Caco-2 (cell line): ENCODE measurements around the gene RGS10. TPM values are rescaled to one million over a fixed set of nuclear protein-coding genes. Genes with fewer than 3 reads are reported as not detected.

Experiments used
- BruUV-seq: library from RNA; stranded (reverse); fragments of 400-500 nt; replicated peaks from 2 replicates; lab custom pipeline; 2021; lab: Mats Ljungman, UMichigan
- CTCF ChIA-PET: fragments of 300-600 bp; sonication (Branson Sonifier 250); formaldehyde crosslinking; loops from one replicate; lab custom pipeline; 2022; ENCODE audit warnings: antibody characterized with exemption; lab: Charles Lee
- POLR2A ChIA-PET: fragments of 300-600 bp; sonication (Branson Sonifier 250); formaldehyde crosslinking; loops from one replicate; lab custom pipeline; 2022; ENCODE audit warnings: antibody characterized with exemption; lab: Charles Lee
- DNase-seq, 2 experiments: peaks; one replicate each; pipeline versions ENCODE4 v3.0.0 to v3.0.0-alpha.2; 2020 to 2022
- H3K27me3 ChIP-seq: replicated peaks from 2 replicates; pipeline ENCODE4 v1.6.0; 2011; ENCODE audit warnings: low read length; ENCODE audit not compliant: control insufficient read depth, insufficient read depth
- H3K36me3 ChIP-seq: 2 replicates; pipeline ENCODE4 v1.5.1; 2011; ENCODE audit warnings: low read length; ENCODE audit not compliant: control insufficient read depth, insufficient read depth
- H3K4me1 ChIP-seq: fragments of 250-450 bp; sonication (Bioruptor Pico); 2 replicates; pipeline ENCODE4 v1.5.1; 2020; ENCODE audit warnings: mild to moderate bottlenecking
- H3K4me3 ChIP-seq: 2 replicates; pipeline ENCODE4 v1.5.1; 2011; ENCODE audit warnings: low read depth, mild to moderate bottlenecking, control low read depth, low read length
- H3K9me3 ChIP-seq: fragments of 250-450 bp; sonication (Bioruptor Pico); 2 replicates; pipeline ENCODE4 v1.5.1; 2020; ENCODE audit warnings: mild to moderate bottlenecking, moderate library complexity
- H3K27ac Mint-ChIP-seq: one replicate; pipeline ENCODE4 v1.8.0; 2022; ENCODE audit warnings: mixed read lengths; ENCODE audit not compliant: unreplicated experiment
- H3K27me3 Mint-ChIP-seq: one replicate; pipeline ENCODE4 v1.8.0; 2022; ENCODE audit warnings: mixed read lengths; ENCODE audit not compliant: insufficient read depth, unreplicated experiment
- H3K36me3 Mint-ChIP-seq: one replicate; pipeline ENCODE4 v1.8.0; 2022; ENCODE audit warnings: mild to moderate bottlenecking, mixed read lengths; ENCODE audit not compliant: insufficient read depth, unreplicated experiment
- H3K4me1 Mint-ChIP-seq: one replicate; pipeline ENCODE4 v1.8.0; 2022; ENCODE audit warnings: low read depth, mixed read lengths; ENCODE audit not compliant: unreplicated experiment
- H3K4me3 Mint-ChIP-seq: one replicate; pipeline ENCODE4 v1.8.0; 2022; ENCODE audit warnings: mild to moderate bottlenecking, moderate library complexity, mixed read lengths; ENCODE audit not compliant: unreplicated experiment
- H3K9me3 Mint-ChIP-seq: one replicate; pipeline ENCODE4 v1.8.0; 2022; ENCODE audit warnings: mixed read lengths; ENCODE audit not compliant: unreplicated experiment
- CTCF ChIP-seq, 2 experiments: fragments of 200-600 bp in 1 of 2; IDR thresholded peaks; 1 replicate in 1 of 2; 2 replicates in 1 of 2; pipeline versions ENCODE4 v1.5.1 to v1.8.0; 2011 to 2022; ENCODE audit warnings: antibody characterized with exemption in 1 of 2, control low read depth in 1 of 2, inconsistent platforms in 1 of 2, low read depth in 1 of 2, low read length in 1 of 2, mild to moderate bottlenecking in 1 of 2, moderate library complexity in 1 of 2; ENCODE audit not compliant: insufficient read depth in 1 of 2, severe bottlenecking in 1 of 2, unreplicated experiment in 1 of 2
- intact Hi-C: fragments of 100-400 bp; cut with micrococcal nuclease; formaldehyde crosslinking; loops from one replicate; pipeline ENCODE4 v1.10.0; 2022; ENCODE audit not compliant: unreplicated experiment
- total RNA-seq: library from RNA; stranded (reverse); gene quantifications from 2 replicates; pipeline ENCODE4 v1.2.3, GENCODE V29; 2022

The RGS10 gene
- total RNA-seq, 1 experiment from 2014 or later, result 23.2 TPM

GRCh38 chr10:119462773-119463172, 79.7 kb downstream of the RGS10 start:
- Mint-ChIP-seq H3K36me3 (no peaks in the 10 kb centered on the region), H3K9me3 (peaks cover 28% of the 10 kb centered on the region), H3K27ac (no peak overlapping the region), H3K4me3 (no peak overlapping the region), H3K27me3 (peaks cover 5% of the 10 kb centered on the region), H3K4me1 (peaks cover 15% of the 10 kb centered on the region)
- peaks cover 11% of the 10 kb centered on the region; the same call in 1 of the 2 replicates for H3K9me3 ChIP-seq
- CTCF ChIA-PET, result no interaction called here
- H3K4me3 ChIP-seq, result no peak overlapping the region
- intact Hi-C loops, result no loop called here
- no peak for DNase-seq
- TF ChIP-seq CTCF (IDR thresholded peaks at IDR 0.05; ENCODE audit: insufficient read depth in 1 of 2, low read depth in 1 of 2, low read length in 1 of 2, severe bottlenecking in 1 of 2, unreplicated experiment in 1 of 2), result no peak
- H3K27me3 ChIP-seq, result no peaks in the 10 kb centered on the region
- POLR2A ChIA-PET, result no interaction called here
- no peaks in the 10 kb centered on the region for H3K36me3 ChIP-seq
- H3K4me1 ChIP-seq, result peaks cover 12% of the 10 kb centered on the region; the same call in 1 of the 2 replicates
- BruUV-seq, result no TSS peak

DNA sequence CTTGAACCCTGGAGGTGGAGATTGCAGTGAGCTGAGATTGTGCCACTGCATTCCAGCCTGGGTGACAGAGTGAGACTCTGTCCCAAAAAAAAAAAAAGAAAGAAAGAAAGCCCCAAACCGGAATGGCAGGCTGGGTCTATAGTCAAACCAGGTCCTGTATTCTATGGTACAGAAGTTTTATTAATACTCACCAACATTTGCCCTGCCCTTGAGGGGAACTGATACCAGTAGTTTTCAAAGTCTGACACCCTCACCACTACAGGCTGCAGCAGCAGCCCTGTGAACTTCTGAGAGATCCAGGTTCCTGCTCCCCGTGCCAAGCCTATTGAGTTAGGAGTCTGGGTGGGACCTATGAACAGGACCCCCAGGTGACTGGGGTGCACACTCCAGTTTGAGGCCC, 80.6 kb downstream of the RGS10 start:
- no peak overlapping the region for H3K27ac Mint-ChIP-seq
- Histone ChIP-seq H3K36me3 (no peaks in the 10 kb centered on the region), H3K4me1 (peaks cover 12% of the 10 kb centered on the region; the same call in 1 of the 2 replicates), H3K4me3 (no peak overlapping the region), H3K27me3 (no peaks in the 10 kb centered on the region), H3K9me3 (peaks cover 11% of the 10 kb centered on the region; the same call in 1 of the 2 replicates)
- POLR2A ChIA-PET, result no interaction called here
- CTCF ChIA-PET, result no interaction called here
- intact Hi-C loops, result no loop called here
- H3K27me3 Mint-ChIP-seq, result peaks cover 5% of the 10 kb centered on the region
- H3K4me3 Mint-ChIP-seq, result no peak overlapping the region
- H3K36me3 Mint-ChIP-seq, result no peaks in the 10 kb centered on the region
- DNase-seq, result no peak
- peaks cover 15% of the 10 kb centered on the region for H3K4me1 Mint-ChIP-seq
- no TSS peak for BruUV-seq
- TF ChIP-seq CTCF (IDR thresholded peaks at IDR 0.05; ENCODE audit: insufficient read depth in 1 of 2, low read depth in 1 of 2, low read length in 1 of 2, severe bottlenecking in 1 of 2, unreplicated experiment in 1 of 2), result no peak
- H3K9me3 Mint-ChIP-seq, result peaks cover 28% of the 10 kb centered on the region

GRCh38 chr10:119461380-119461779, 81.1 kb downstream of the RGS10 start:
- no peak for TF ChIP-seq CTCF (IDR thresholded peaks at IDR 0.05; ENCODE audit: insufficient read depth in 1 of 2, low read depth in 1 of 2, low read length in 1 of 2, severe bottlenecking in 1 of 2, unreplicated experiment in 1 of 2)
- Mint-ChIP-seq H3K27ac (no peak overlapping the region), H3K9me3 (peaks cover 28% of the 10 kb centered on the region), H3K36me3 (no peaks in the 10 kb centered on the region), H3K4me3 (no peak overlapping the region), H3K27me3 (peaks cover 5% of the 10 kb centered on the region), H3K4me1 (peaks cover 15% of the 10 kb centered on the region)
- Histone ChIP-seq H3K36me3 (no peaks in the 10 kb centered on the region), H3K4me3 (no peak overlapping the region), H3K9me3 (peaks cover 11% of the 10 kb centered on the region; the same call in 1 of the 2 replicates), H3K4me1 (peaks cover 12% of the 10 kb centered on the region; the same call in 1 of the 2 replicates), H3K27me3 (no peaks in the 10 kb centered on the region)
- ChIA-PET CTCF (no interaction called here), POLR2A (no interaction called here)
- no peak for DNase-seq
- BruUV-seq, result no TSS peak
- intact Hi-C loops, result no loop called here
